ENCODE results near the gene HDX.

GRCh38 chrX:84488426-84488825, 13.8 kb downstream of the HDX start:
- no peak for TF ChIP-seq CTCF (IDR thresholded peaks at IDR 0.05)
- TF ChIP-seq REST (IDR thresholded peaks at IDR 0.05; ENCODE audit: insufficient read depth in 1 of 2, low read depth in 2 of 2, low read length in 1 of 2) = no peak
- TF ChIP-seq POLR2AphosphoS5 (IDR thresholded peaks at IDR 0.05; ENCODE audit: low read depth, low read length) = no peak
- TF ChIP-seq SIN3A (IDR thresholded peaks at IDR 0.05; ENCODE audit: borderline replicate concordance, insufficient read depth, low read depth, low read length) = no peak
- no peak for TF ChIP-seq TCF7L2 (IDR thresholded peaks at IDR 0.05; ENCODE audit: low read depth, low read length)

Measured in Panc1 (cell line).